HG03039 (cell line): ENCODE measurements around the gene ZNF268.
"Not testable (repeated sequence)": the region's sequence is repeated elsewhere in the genome, so short reads cannot be mapped to it uniquely, and the experiment has no call there.

Source experiments
- ATAC-seq: cut with Tn5 transposase; IDR thresholded peaks from one replicate; pipeline ENCODE4 v1.9.1; 2021; ENCODE audit warnings: mild to moderate bottlenecking, moderate library complexity; ENCODE audit not compliant: unreplicated experiment

Gene ZNF268

GRCh38 chr12:133226690-133227089 is 45.4 kb downstream of the ZNF268 start:
- no peak for ATAC-seq

GRCh38 chr12:133227281-133227852 is 46.1 kb downstream of the ZNF268 start:
- ATAC-seq, result no peak

- no peak for ATAC-seq
Observed at GRCh38 chr12:133231001-133231400, 49.7 kb downstream of the ZNF268 start.

GRCh38 chr12:133233006-133233405 is 51.7 kb downstream of the ZNF268 start:
- no peak for ATAC-seq

- ATAC-seq, result no peak
Observed at GRCh38 chr12:133233993-133234564, 52.8 kb downstream of the ZNF268 start.

- no peak for ATAC-seq
Observed at GRCh38 chr12:133234971-133235370, 53.7 kb downstream of the ZNF268 start.

- no peak for ATAC-seq
Observed at GRCh38 chr12:133235401-133236112, 54.3 kb downstream of the ZNF268 start, which contains the start of gene ANHX. Gene ANHX, minus strand, starts transcription at chr12:133235877. Its CDS starts 1,521 bp downstream, at chr12:133234356.

GRCh38 chr12:133236144-133236543 is 54.8 kb downstream of the ZNF268 start:
- ATAC-seq, result no peak

GRCh38 chr12:133236556-133236955 is 55.3 kb downstream of the ZNF268 start:
- no peak for ATAC-seq

- no peak for ATAC-seq
Observed at GRCh38 chr12:133251732-133252131, 70.4 kb downstream of the ZNF268 start.

GRCh38 chr12:133255833-133256232 is 74.5 kb downstream of the ZNF268 start:
- ATAC-seq, result not testable (repeated sequence)

GRCh38 chr12:133256321-133256720 is 75.0 kb downstream of the ZNF268 start:
- no peak for ATAC-seq

GRCh38 chr12:133264173-133264572 is 82.9 kb downstream of the ZNF268 start:
- ATAC-seq, result no peak
